GM21717 (cell line): Measurements from ENCODE around the gene GPRC5D.
A peak's percentile ranks its signal among the peaks of the same experiment; 100 is the strongest.

Experiments used
- ATAC-seq: cut with Tn5 transposase; IDR thresholded peaks from one replicate; pipeline ENCODE4 v1.9.1; 2021; ENCODE audit warnings: mild to moderate bottlenecking, moderate library complexity; ENCODE audit not compliant: unreplicated experiment

Gene GPRC5D

GRCh38 chr12:12909228-12909994 is 42.6 kb downstream of the GPRC5D start:
- ATAC-seq: no peak

- no peak for ATAC-seq
Observed at GRCh38 chr12:12908711-12909110, 43.3 kb downstream of the GPRC5D start.

GRCh38 chr12:12908252-12908651 is 43.7 kb downstream of the GPRC5D start:
- no peak for ATAC-seq

- ATAC-seq: no peak
Observed at GRCh38 chr12:12907552-12907951, 44.4 kb downstream of the GPRC5D start.

GRCh38 chr12:12903642-12904609 is 48.0 kb downstream of the GPRC5D start:
- ATAC-seq: no peak

GRCh38 chr12:12902036-12902435 is 49.9 kb downstream of the GPRC5D start:
- ATAC-seq: no peak

GRCh38 chr12:12901158-12901791 is 50.7 kb downstream of the GPRC5D start:
- ATAC-seq: no peak

- no peak for ATAC-seq
Observed at GRCh38 chr12:12900786-12901157, 51.2 kb downstream of the GPRC5D start.

GRCh38 chr12:12899530-12900380 is 52.2 kb downstream of the GPRC5D start:
- ATAC-seq: peak; percentile 87

- ATAC-seq: peak; percentile 22
Observed at GRCh38 chr12:12898911-12899511, 53.0 kb downstream of the GPRC5D start.

GRCh38 chr12:12898136-12898717 is 53.7 kb downstream of the GPRC5D start:
- no peak for ATAC-seq

GRCh38 chr12:12897302-12897701 is 54.7 kb downstream of the GPRC5D start:
- no peak for ATAC-seq

GRCh38 chr12:12896260-12896659 is 55.7 kb downstream of the GPRC5D start:
- no peak for ATAC-seq

GRCh38 chr12:12893438-12893837 is 58.5 kb downstream of the GPRC5D start:
- no peak for ATAC-seq

GRCh38 chr12:12892681-12893141 is 59.3 kb downstream of the GPRC5D start:
- ATAC-seq: no peak

- ATAC-seq: no peak
Observed at GRCh38 chr12:12891881-12892355, 60.1 kb downstream of the GPRC5D start.

GRCh38 chr12:12891080-12891880 is 60.7 kb downstream of the GPRC5D start, which contains the start of gene GPRC5A:
Gene GPRC5A, plus strand, starts transcription at chr12:12891562. Its CDS starts 16,688 bp downstream, at chr12:12908250.
- no peak for ATAC-seq
